GM12878 (cell line): ENCODE data around the gene LMO7.

Source experiments
- EGR1 ChIP-seq, 2 experiments: IDR thresholded peaks; 1 replicate in 1 of 2; 2 replicates in 1 of 2; pipeline ENCODE4 v1.6.1; 2011 to 2012; ENCODE audit warnings: low read depth in 2 of 2, low read length in 2 of 2, borderline replicate concordance in 1 of 2, mild to moderate bottlenecking in 1 of 2, moderate library complexity in 1 of 2
- KAT2A ChIP-seq: conservative IDR thresholded peaks from 2 replicates; pipeline ENCODE4 v1.6.1; 2011; ENCODE audit warnings: low read depth, low read length; ENCODE audit not compliant: control insufficient read depth
- RFX5 ChIP-seq: IDR thresholded peaks from 2 replicates; pipeline ENCODE4 v1.6.1; 2011; ENCODE audit warnings: low read depth, low read length, improper control_type of control experiment
- TAF1 ChIP-seq: IDR thresholded peaks from 2 replicates; pipeline ENCODE4 v1.6.1; 2011; ENCODE audit warnings: mild to moderate bottlenecking, low read depth, low read length, borderline replicate concordance
- ZZZ3 ChIP-seq: IDR thresholded peaks from 2 replicates; pipeline ENCODE4 v1.6.1; 2011; ENCODE audit warnings: low read depth; ENCODE audit not compliant: control insufficient read depth, insufficient read length
- TF ChIP-seq, protein P1 (sequence below), 3 experiments: IDR thresholded peaks in 2 of 3; conservative IDR thresholded peaks in 1 of 3; 2 replicates each; pipeline ENCODE4 v1.5.1; 2011; ENCODE audit warnings: low read depth in 3 of 3, low read length in 3 of 3, mild to moderate bottlenecking in 3 of 3, control low read depth in 2 of 3, moderate library complexity in 2 of 3, inconsistent platforms in 1 of 3, mixed read lengths in 1 of 3; ENCODE audit not compliant: control insufficient read depth in 2 of 3, insufficient read depth in 1 of 3; ENCODE audit errors: extremely low read depth in 1 of 3

DNA sequence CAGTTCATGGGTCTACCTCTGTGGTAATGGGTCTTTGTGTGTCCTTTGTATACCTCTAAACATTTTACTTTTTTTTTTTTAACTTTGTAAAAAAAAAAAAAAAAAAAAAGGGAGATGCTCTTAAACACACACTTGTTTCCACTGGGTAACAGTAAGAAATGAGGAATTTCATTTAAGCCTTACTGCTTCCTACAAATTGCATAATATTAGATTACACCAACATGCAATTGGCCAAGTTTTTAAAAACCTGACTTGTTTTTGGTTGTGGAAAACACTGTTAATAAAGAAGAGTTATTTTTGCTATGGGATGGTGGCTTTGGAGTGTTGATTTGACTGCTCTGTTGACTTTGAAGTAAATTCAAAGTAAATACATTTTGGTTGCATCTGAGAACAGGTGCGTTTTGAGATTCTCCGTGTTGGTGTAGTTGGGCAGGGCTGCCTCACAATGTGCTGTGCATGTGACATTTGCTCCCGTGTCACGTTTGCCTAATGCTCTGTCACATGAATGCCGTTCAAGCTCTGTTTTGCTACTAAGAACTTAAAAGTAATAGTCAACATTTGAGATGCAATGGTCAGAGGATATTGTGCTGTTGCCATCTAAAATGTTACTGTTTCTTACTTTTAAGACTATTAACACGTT, 202.4 kb downstream of the LMO7 start:
- TF ChIP-seq, protein P1, sequence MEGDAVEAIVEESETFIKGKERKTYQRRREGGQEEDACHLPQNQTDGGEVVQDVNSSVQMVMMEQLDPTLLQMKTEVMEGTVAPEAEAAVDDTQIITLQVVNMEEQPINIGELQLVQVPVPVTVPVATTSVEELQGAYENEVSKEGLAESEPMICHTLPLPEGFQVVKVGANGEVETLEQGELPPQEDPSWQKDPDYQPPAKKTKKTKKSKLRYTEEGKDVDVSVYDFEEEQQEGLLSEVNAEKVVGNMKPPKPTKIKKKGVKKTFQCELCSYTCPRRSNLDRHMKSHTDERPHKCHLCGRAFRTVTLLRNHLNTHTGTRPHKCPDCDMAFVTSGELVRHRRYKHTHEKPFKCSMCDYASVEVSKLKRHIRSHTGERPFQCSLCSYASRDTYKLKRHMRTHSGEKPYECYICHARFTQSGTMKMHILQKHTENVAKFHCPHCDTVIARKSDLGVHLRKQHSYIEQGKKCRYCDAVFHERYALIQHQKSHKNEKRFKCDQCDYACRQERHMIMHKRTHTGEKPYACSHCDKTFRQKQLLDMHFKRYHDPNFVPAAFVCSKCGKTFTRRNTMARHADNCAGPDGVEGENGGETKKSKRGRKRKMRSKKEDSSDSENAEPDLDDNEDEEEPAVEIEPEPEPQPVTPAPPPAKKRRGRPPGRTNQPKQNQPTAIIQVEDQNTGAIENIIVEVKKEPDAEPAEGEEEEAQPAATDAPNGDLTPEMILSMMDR (IDR thresholded peaks at IDR 0.05 in 2 of 3, conservative IDR thresholded peaks at IDR 0.05 in 1 of 3; ENCODE audit: control insufficient read depth in 2 of 3, extremely low read depth in 1 of 3, insufficient read depth in 1 of 3, low read depth in 3 of 3, low read length in 3 of 3), result no peak
- TF ChIP-seq ZZZ3, result no peak
- TF ChIP-seq KAT2A, result no peak
- TF ChIP-seq TAF1, result no peak
- no peak for TF ChIP-seq EGR1 (IDR thresholded peaks at IDR 0.05; ENCODE audit: borderline replicate concordance in 1 of 2, low read depth in 2 of 2, low read length in 2 of 2)
- TF ChIP-seq RFX5, result no peak
